ENCODE data around the gene ZNF317. TPM values are rescaled to one million over a fixed set of nuclear protein-coding genes. Genes with fewer than 3 reads are reported as not detected.

Gene ZNF317
- total RNA-seq, 1 donor from 2014 or later: 24.8 TPM

GRCh38 chr19:9151367-9151766 is 11.2 kb downstream of the ZNF317 start:
- H3K4me1 Mint-ChIP-seq (ENCODE audit: unreplicated experiment): no peaks in the 10 kb centered on the region
- peaks cover 81% of the 10 kb centered on the region for H3K36me3 Mint-ChIP-seq (ENCODE audit: unreplicated experiment)
- no peak overlapping the region for H3K27ac Mint-ChIP-seq (ENCODE audit: unreplicated experiment)
- no peaks in the 10 kb centered on the region for H3K27me3 Mint-ChIP-seq (ENCODE audit: unreplicated experiment)
- no peak for TF ChIP-seq CTCF (IDR thresholded peaks at IDR 0.05)
- no peak overlapping the region for H3K4me3 Mint-ChIP-seq (ENCODE audit: unreplicated experiment)
- H3K9me3 Mint-ChIP-seq (ENCODE audit: unreplicated experiment): peaks cover 54% of the 10 kb centered on the region
- no peak for DNase-seq (ENCODE audit: extremely low spot score, unreplicated experiment)

GRCh38 chr19:9155591-9155990 is 15.4 kb downstream of the ZNF317 start:
- DNase-seq (ENCODE audit: extremely low spot score, unreplicated experiment): no peak
- Mint-ChIP-seq H3K36me3 (ENCODE audit: unreplicated experiment) (peaks cover 95% of the 10 kb centered on the region), H3K27me3 (ENCODE audit: unreplicated experiment) (no peaks in the 10 kb centered on the region), H3K27ac (ENCODE audit: unreplicated experiment) (no peak overlapping the region), H3K9me3 (ENCODE audit: unreplicated experiment) (peaks cover 51% of the 10 kb centered on the region), H3K4me1 (ENCODE audit: unreplicated experiment) (no peaks in the 10 kb centered on the region), H3K4me3 (ENCODE audit: unreplicated experiment) (no peak overlapping the region)
- TF ChIP-seq CTCF (IDR thresholded peaks at IDR 0.05): no peak

GRCh38 chr19:9156304-9156703 is 16.1 kb downstream of the ZNF317 start:
- peaks cover 49% of the 10 kb centered on the region for H3K9me3 Mint-ChIP-seq (ENCODE audit: unreplicated experiment)
- no peaks in the 10 kb centered on the region for H3K27me3 Mint-ChIP-seq (ENCODE audit: unreplicated experiment)
- no peak for TF ChIP-seq CTCF (IDR thresholded peaks at IDR 0.05)
- no peak overlapping the region for H3K4me3 Mint-ChIP-seq (ENCODE audit: unreplicated experiment)
- no peak overlapping the region for H3K27ac Mint-ChIP-seq (ENCODE audit: unreplicated experiment)
- DNase-seq (ENCODE audit: extremely low spot score, unreplicated experiment): no peak
- no peaks in the 10 kb centered on the region for H3K4me1 Mint-ChIP-seq (ENCODE audit: unreplicated experiment)
- H3K36me3 Mint-ChIP-seq (ENCODE audit: unreplicated experiment): peaks cover 96% of the 10 kb centered on the region

GRCh38 chr19:9159891-9160290 is 19.7 kb downstream of the ZNF317 start:
- H3K27me3 Mint-ChIP-seq (ENCODE audit: unreplicated experiment): no peaks in the 10 kb centered on the region
- no peaks in the 10 kb centered on the region for H3K4me1 Mint-ChIP-seq (ENCODE audit: unreplicated experiment)
- H3K27ac Mint-ChIP-seq (ENCODE audit: unreplicated experiment): no peak overlapping the region
- DNase-seq (ENCODE audit: extremely low spot score, unreplicated experiment): no peak
- peaks cover 45% of the 10 kb centered on the region for H3K9me3 Mint-ChIP-seq (ENCODE audit: unreplicated experiment)
- peaks cover 89% of the 10 kb centered on the region for H3K36me3 Mint-ChIP-seq (ENCODE audit: unreplicated experiment)
- no peak overlapping the region for H3K4me3 Mint-ChIP-seq (ENCODE audit: unreplicated experiment)
- TF ChIP-seq CTCF (IDR thresholded peaks at IDR 0.05): no peak

GRCh38 chr19:9161427-9161826 is 21.2 kb downstream of the ZNF317 start:
- peaks cover 37% of the 10 kb centered on the region for H3K9me3 Mint-ChIP-seq (ENCODE audit: unreplicated experiment)
- peaks cover 81% of the 10 kb centered on the region for H3K36me3 Mint-ChIP-seq (ENCODE audit: unreplicated experiment)
- DNase-seq (ENCODE audit: extremely low spot score, unreplicated experiment): no peak
- H3K27me3 Mint-ChIP-seq (ENCODE audit: unreplicated experiment): no peaks in the 10 kb centered on the region
- H3K4me3 Mint-ChIP-seq (ENCODE audit: unreplicated experiment): no peak overlapping the region
- no peak for TF ChIP-seq CTCF (IDR thresholded peaks at IDR 0.05)
- no peak overlapping the region for H3K27ac Mint-ChIP-seq (ENCODE audit: unreplicated experiment)
- H3K4me1 Mint-ChIP-seq (ENCODE audit: unreplicated experiment): no peaks in the 10 kb centered on the region
